Left lung (tissue), 10 donors: ENCODE data around the gene TMEM115. TPM values are rescaled to one million over a fixed set of nuclear protein-coding genes. Genes with fewer than 3 reads are reported as not detected.

Experiments
- ATAC-seq: fragments of 200-7000 bp; cut with Tn5 transposase; one replicate; pipeline ENCODE4 v1.9.1; 2020; ENCODE audit warnings: moderate library complexity
- DNase-seq, 4 donors: peaks; one replicate each; pipeline ENCODE4 v3.0.0-alpha.2; 2013 to 2020
- H3K27ac ChIP-seq, 2 donors: fragments of 200-600 bp; sonication (generic) in 1 of 2; one replicate each; pipeline versions ENCODE4 v1.5.0 to v1.8.0; 2020 to 2021
- H3K27me3 ChIP-seq, 2 donors: fragments of 200-600 bp; sonication (generic) in 1 of 2; one replicate each; pipeline versions ENCODE4 v1.5.0 to v1.8.0; 2020 to 2021
- H3K36me3 ChIP-seq, 2 donors: fragments of 200-600 bp; sonication (generic) in 1 of 2; one replicate each; pipeline versions ENCODE4 v1.5.0 to v1.8.0; 2020 to 2021
- H3K4me1 ChIP-seq, 2 donors: fragments of 200-600 bp; one replicate each; pipeline ENCODE4 v1.8.0; 2021
- H3K4me3 ChIP-seq, 2 donors: fragments of 200-600 bp; sonication (generic) in 1 of 2; one replicate each; pipeline versions ENCODE4 v1.5.0 to v1.8.0; 2020 to 2021; ENCODE audit warnings: mild to moderate bottlenecking in 1 of 2
- H3K9me3 ChIP-seq, 2 donors: fragments of 200-600 bp; sonication (generic) in 1 of 2; one replicate each; pipeline versions ENCODE4 v1.5.0 to v1.8.0; 2020 to 2021
- intact Hi-C, 2 donors: fragments of 100-400 bp; cut with DNase I; formaldehyde crosslinking; loops; one replicate each; pipeline versions ENCODE4 v1.11.2 to v1.14.2; 2022
- polyA plus RNA-seq, 6 donors: library from polyadenylated mRNA; unstranded; fragments of 120-200 nt; gene quantifications; one replicate each; pipeline ENCODE4 v1.2.1, GENCODE V29; 2013; ENCODE audit not compliant: insufficient read length in 6 of 6
- total RNA-seq, 2 donors: library from RNA; stranded (reverse); fragmentation: NEBNext Ultra II Directional; extraction: Animal tissue kit (Norgen Biotek cat#: 25700); gene quantifications; one replicate each; pipeline ENCODE4 v1.2.1, GENCODE V29; 2021
- TF ChIP-seq, protein P1 (sequence below), 2 donors: fragments of 200-600 bp; sonication (generic) in 1 of 2; IDR thresholded peaks; one replicate each; pipeline versions ENCODE4 v1.5.0 to v1.8.0; 2021; ENCODE audit warnings: antibody characterized with exemption in 2 of 2
- donor health status: DM: no; HTN: yes; CAD: no.
- donor health status: DM: no; HTN: no; CAD: no.

The TMEM115 gene
- total and polyA plus RNA-seq, 8 donors = 23.3 to 39.1 (median 29.0) TPM

DNA sequence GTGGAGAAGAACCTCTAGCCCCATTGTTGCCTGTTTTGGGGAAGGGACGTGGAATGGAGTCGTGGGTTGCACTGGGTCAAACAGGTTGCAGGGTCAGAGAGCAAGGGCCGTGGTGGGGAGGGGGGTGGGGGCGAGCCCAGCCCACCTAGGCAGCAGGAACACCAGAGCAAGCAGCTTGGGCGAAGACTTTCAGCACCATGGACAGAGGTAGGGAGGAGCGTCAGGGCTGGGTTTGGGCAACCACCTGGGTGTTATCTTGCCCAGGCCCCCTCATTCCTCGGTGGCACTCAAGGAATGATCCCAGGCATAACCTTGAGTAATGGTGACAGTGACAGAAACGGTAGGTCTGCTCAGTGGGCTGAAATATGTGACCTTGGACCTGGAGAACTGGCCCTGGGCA, 45.9 kb upstream of the TMEM115 start:
- ATAC-seq = peak; percentile 15
- peak in 1 of 4 donors; percentile 26 for DNase-seq

DNA sequence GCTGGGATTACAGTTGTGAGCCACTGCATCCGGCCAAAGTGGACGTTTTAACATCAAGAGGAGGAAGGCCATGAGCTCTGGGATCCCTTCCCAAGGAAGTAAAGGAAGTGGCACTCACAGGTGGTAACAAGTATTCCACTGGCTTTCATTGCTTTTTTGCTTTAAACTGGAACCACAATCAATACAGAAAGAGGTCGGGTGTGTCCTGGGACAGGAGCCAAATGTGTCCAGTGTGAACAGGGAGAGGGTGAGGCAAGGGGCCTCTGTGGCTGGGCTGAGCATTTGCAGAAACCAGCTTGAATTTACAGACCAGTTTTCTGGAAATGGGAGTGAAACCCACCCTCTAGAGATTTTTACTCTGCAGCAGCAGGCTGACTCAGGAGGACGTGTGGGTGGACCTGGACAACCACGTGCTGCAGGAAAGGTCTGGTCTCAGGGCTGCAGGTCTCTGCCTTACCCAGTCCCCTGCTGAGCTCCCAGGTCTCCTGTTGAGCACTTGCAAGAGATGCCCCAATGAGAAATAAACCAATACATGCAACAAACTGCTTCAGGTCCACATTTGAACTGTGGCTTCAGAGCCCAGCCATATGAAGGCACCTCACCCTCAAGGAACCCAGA, 42.8 kb upstream of the TMEM115 start:
- Histone ChIP-seq H3K36me3 (no peaks in the 10 kb centered on the region), H3K27me3 (no peaks in the 10 kb centered on the region), H3K4me1 (no peaks in the 10 kb centered on the region), H3K4me3 (no peak overlapping the region), H3K9me3 (no peaks in the 10 kb centered on the region), H3K27ac (no peak overlapping the region)
- intact Hi-C loops = no loop called here
- TF ChIP-seq, protein P1, sequence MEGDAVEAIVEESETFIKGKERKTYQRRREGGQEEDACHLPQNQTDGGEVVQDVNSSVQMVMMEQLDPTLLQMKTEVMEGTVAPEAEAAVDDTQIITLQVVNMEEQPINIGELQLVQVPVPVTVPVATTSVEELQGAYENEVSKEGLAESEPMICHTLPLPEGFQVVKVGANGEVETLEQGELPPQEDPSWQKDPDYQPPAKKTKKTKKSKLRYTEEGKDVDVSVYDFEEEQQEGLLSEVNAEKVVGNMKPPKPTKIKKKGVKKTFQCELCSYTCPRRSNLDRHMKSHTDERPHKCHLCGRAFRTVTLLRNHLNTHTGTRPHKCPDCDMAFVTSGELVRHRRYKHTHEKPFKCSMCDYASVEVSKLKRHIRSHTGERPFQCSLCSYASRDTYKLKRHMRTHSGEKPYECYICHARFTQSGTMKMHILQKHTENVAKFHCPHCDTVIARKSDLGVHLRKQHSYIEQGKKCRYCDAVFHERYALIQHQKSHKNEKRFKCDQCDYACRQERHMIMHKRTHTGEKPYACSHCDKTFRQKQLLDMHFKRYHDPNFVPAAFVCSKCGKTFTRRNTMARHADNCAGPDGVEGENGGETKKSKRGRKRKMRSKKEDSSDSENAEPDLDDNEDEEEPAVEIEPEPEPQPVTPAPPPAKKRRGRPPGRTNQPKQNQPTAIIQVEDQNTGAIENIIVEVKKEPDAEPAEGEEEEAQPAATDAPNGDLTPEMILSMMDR (IDR thresholded peaks at IDR 0.05) = no peak
- DNase-seq = no peak
- ATAC-seq = peak; percentile 52

More for the DNA sequence above, 45.9 kb upstream of the TMEM115 start:
- Histone ChIP-seq H3K36me3 (no peaks in the 10 kb centered on the region), H3K4me3 (no peak overlapping the region), H3K4me1 (no peaks in the 10 kb centered on the region), H3K27ac (no peak overlapping the region), H3K27me3 (no peaks in the 10 kb centered on the region), H3K9me3 (no peaks in the 10 kb centered on the region)
- intact Hi-C loops = no loop called here
- TF ChIP-seq, protein P1 (IDR thresholded peaks at IDR 0.05) = no peak

DNA sequence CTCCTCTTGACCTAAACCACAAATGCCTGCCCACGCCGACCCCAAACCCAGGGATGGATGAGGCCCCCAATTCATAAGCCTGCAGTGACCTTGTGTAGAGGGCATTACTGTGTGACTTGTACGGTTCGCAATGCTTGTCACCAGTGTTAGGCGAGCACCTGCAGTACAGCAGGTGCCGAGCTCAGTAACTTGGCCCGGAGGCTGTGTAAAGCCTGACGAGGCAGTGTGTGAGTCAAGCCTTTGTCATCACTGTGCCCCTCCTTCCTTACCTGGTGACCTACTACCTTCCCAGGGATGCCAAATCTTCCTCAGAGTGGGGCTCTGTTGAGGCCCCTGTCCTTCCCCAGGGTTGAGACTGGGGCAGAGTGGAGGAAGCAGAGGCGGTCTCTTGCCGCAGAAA, 37.2 kb upstream of the TMEM115 start:
- no peaks in the 10 kb centered on the region for H3K36me3 ChIP-seq
- intact Hi-C loops = no loop called here
- no peak for DNase-seq
- TF ChIP-seq, protein P1 (IDR thresholded peaks at IDR 0.05) = no peak
- no peaks in the 10 kb centered on the region for H3K27me3 ChIP-seq
- ATAC-seq = no peak
- no peaks in the 10 kb centered on the region for H3K9me3 ChIP-seq
- no peak overlapping the region for H3K4me3 ChIP-seq
- no peak overlapping the region for H3K27ac ChIP-seq
- H3K4me1 ChIP-seq = no peaks in the 10 kb centered on the region

DNA sequence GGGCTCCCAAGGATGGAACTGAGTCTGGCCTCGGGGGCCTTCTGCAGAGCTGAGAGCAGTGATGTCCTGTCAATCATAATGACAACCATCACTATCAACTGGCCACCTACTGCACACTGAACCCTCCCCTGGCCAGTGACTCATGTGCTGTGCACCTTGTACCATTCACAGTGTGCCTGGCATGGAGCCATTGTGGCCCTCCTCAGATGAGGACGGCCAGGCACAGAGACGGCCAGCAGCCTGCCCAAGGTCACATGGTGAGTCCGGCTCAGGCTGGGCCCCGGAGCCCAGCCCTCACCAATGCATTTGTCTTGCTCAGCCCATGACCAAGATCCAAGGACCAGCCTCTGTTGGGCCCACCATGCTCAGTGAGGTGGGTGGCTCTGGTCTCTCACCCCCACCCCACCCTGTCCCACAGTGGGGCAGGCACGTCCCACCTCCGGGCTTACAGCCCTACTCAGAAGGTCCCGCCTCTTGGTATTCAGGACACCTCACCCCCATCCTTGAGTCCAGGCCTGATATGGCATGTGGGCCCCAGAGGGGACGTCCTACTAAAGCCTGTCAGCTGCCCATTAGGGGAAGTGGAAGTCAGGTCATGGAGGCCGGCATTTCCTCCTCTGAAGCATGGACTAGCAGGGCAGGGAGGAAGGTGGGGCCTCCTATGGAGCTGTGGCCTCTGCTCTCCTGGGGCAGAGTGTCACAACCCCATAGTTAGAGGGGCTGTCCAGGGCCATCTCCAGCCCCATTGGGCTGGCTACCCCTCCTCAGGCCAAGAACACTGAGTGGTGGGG, 35.9 kb upstream of the TMEM115 start:
- DNase-seq (peak in 1 of 4 donors; percentile 41), ATAC-seq (peak; percentile 12)
- no peak overlapping the region for H3K27ac ChIP-seq
- no peak overlapping the region for H3K4me3 ChIP-seq
- no peaks in the 10 kb centered on the region for H3K27me3 ChIP-seq
- TF ChIP-seq, protein P1 (IDR thresholded peaks at IDR 0.05) = no peak
- peaks cover 5 to 9% of the 10 kb centered on the region in 2 donors for H3K4me1 ChIP-seq
- H3K36me3 ChIP-seq = no peaks in the 10 kb centered on the region
- H3K9me3 ChIP-seq = no peaks in the 10 kb centered on the region
- intact Hi-C loops = no loop called here

DNA sequence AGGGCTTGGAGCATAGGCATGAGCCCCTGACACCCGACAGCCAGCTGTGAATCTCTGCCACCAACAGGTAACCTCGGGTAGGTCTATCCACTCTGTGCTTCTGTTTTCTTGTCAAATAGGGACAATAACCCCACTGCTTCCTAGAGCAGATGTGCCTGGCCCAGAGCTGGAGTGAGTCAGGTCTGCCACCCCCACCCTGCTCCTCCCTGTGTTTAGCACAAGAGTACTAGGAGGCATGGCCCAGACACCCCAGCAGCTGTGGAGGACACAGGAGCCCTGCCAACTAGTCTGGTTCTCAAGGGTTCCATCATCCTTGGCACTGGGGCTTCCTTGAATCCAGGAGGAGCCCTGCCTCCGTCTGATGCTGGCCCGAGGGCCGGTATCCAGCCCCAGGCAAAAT, 33.7 kb upstream of the TMEM115 start:
- intact Hi-C loops = no loop called here
- Histone ChIP-seq H3K27me3 (no peaks in the 10 kb centered on the region), H3K4me3 (no peak overlapping the region), H3K36me3 (no peaks in the 10 kb centered on the region), H3K27ac (no peak overlapping the region), H3K9me3 (no peaks in the 10 kb centered on the region), H3K4me1 (peaks cover 5 to 9% of the 10 kb centered on the region in 2 donors)
- DNase-seq (no peak), ATAC-seq (no peak)
- TF ChIP-seq, protein P1 (IDR thresholded peaks at IDR 0.05) = no peak
